Measurements from ENCODE around the gene ABO.
"Not testable (repeated sequence)": the region's sequence is repeated elsewhere in the genome, so short reads cannot be mapped to it uniquely, and the experiment has no call there.

ABO gene

DNA sequence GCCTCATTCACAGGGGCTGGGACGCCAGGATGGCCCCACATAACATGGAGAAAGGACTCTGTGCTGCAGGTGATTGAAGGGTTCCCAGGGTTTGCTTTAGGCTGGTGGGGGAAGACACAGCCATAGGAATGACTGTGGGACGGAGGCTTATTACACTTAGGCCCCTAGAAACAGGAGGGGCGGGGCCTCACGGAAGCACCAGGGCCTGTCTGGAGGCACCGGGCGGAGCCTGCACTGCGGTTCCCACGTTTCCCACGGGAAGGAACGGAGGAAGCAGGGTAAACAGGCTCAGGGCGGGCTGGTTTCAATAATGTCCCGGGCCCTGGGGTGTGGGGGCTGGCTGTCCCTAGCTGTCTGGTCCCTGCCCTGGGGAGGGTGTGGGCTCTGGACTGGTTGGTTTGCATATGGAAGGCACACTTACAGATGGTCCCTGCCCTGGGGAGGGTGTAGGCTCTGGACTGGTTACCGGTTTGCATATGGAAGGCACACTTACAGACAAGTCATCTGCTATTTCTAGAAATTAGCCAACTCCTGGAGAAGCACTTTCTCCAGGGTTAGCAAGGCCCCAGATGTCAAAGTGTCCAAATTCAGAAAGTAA, 51.7 kb downstream of the ABO start:
- not testable (repeated sequence) for DNase-seq

DNA sequence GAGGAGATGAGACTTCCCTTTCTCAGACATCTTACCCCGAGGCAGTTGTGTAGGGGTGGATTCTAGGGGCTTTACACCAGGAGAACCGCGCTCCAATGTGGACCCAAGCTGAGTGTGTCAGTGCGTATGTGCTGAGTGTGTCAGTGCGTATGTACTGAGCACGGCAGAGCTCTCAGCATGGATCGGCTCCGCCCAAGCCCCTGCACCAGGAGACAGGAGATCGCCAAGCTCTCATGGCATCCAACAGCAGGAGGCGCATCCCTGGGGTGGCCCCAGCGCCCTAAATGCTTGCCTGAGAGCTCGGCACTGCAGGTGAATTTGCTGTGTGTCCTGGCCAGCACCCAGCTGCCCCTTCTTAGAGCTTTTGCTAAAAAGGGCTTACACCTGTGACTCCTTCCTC, 53.0 kb downstream of the ABO start:
- not testable (repeated sequence) for DNase-seq

DNA sequence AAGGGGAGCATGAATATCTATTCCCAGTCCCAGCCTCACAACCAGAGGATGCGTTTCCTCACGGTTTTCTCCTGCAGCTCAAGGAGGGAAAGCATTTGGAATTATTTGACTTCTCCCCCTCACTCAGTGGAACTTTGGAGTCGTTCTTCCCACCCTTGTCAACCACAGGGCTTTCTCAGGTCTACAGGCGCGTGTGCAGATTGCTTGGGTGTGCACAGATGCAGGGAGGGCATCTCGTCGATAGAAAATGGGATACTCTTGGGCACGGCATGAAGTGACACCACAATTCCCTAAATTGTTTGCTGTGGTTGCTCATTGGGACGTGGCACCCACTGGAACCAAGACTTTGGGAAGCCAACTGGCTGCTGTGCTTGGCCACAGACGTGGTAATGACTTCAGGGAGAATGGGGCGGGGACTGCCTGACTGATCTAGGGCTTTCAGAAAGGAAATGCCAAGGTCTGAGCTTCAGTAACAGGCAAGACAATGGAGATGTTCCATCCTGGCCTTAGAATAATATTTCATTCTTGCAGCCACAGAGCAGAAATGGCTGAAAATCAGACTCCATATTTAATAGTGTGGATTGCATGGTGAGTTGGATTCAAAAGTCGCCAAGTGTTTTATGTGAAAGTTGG, 53.7 kb downstream of the ABO start:
- no peak for DNase-seq

DNA sequence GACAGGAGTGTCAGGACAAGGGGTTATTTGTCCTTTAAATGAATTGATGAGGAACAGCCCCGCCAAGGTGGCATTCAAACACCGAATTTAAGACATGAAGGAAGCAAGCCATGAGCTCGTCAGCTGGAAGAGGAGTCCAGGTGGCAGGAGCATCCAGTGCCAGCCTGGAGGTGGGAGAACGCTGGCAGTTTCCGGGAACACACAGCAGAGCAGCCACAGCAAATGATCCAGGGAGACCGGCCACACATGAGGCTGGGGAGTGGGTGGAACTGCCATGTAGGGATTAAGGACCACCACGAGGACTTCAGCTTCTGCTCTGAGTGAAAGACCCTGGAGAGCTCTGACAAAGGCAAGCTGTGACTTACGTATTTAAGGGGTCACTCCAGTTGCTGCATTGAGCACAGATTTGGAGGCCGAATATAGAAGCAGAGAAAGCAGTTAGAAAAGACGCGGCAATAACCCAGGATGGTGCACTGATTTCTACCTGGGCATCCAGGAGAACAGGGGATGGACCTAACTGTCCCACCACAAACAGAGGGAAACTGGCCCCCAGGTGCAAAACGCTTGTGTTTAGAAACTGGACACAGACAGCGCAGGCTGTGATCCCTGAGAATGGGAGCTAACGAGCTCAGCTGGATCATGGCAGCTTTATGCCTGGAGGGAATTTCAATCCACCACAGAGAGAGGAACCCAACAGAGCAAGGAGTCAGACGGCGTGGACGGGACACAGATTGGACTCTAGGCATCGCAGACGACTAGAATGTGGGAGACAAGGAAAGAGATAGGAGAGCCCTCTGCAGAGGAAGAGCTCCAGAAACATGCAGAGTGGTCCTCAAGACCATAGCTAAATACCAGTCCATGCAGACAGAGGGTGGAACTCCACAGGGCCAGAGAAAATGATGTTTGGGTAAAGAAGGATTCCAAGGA, 56.7 kb downstream of the ABO start:
- not testable (repeated sequence) for DNase-seq

DNA sequence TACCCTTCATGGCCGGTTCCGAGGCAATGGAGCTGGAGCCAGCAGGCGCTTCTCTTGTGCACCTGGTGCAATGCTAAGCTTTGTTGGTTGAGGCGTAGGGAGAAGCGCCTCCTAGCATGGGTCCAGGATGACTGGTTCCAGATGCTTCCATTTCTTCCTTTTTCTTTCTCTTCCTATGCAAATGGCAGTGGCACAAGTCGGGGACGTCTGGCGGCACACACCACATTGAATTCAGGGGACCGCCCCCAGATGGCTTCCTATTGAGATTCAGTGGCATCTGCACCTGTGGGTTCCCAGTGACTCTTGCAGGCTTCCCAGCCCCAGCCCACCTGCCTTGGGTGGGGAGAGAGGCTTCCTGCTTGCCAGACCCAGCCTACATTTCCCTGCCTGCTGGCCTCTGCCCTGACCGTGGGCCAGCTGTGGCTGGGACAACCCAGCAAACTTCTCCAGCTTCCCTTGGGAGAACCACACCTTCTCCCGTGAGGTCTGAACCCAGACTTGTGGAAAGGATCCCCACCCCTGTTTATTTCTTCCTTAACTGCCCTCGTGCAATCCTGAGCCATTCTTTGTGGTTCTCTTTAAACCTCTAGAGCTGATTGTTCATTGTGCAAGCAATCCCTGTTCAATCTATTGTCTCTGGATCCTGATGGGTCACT, 57.5 kb downstream of the ABO start:
- DNase-seq: not testable (repeated sequence)

DNA sequence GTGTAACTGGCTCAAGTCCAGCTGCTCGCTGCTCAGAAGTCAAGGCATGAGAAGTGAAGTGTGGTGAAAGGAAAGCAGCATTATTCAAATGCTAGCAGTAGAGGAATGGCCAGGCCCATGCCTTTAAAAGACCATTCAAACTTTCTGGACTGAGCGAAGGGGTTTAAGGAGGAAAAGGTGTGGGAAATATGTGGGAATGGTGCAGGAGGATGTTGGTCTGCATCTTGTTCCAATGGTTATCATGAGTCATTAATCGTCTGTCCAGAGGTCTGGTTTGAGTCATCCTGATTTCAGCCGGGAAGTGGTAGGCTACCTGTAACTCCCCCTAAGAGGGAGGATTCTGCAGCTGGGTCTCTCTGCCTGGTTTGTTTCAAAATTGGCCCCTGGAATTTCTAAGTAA, 60.7 kb downstream of the ABO start:
- DNase-seq: not testable (repeated sequence)

DNA sequence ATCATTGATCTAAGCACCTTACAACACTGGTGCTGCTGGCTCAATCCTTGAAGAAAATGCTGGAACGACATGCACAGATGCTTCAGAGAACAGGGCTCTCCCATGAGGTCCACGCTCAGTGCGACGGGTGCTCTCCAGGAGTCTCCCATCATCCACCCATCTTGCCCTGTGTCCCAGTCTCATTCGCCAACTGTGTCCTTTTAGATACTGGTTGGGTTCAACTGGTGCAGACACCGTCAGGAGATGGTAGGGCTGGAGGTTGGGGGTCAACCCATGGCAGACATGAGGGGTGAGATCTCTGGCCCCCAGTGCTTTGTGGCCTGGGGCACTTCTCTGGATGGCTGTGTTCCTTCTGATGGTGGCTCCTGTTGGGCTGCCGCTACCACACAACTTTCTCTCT, 64.4 kb downstream of the ABO start:
- no peak for DNase-seq

DNA sequence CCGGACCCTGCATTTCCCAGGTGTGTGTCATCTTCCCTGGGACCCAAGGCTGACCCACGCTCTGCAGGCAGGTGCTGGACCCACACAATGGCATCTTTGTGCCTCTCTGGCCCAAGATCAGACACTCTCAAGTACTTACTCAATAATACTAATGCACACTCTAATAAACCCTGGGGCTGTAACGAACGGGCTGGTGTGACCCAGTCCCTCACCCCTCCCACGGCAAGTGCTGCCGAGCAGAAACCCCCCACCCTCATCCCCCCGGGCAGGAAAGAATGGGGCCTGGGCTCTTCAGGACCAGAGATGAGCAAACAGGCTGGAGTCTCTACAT, 64.8 kb downstream of the ABO start:
- no peak for DNase-seq

DNA sequence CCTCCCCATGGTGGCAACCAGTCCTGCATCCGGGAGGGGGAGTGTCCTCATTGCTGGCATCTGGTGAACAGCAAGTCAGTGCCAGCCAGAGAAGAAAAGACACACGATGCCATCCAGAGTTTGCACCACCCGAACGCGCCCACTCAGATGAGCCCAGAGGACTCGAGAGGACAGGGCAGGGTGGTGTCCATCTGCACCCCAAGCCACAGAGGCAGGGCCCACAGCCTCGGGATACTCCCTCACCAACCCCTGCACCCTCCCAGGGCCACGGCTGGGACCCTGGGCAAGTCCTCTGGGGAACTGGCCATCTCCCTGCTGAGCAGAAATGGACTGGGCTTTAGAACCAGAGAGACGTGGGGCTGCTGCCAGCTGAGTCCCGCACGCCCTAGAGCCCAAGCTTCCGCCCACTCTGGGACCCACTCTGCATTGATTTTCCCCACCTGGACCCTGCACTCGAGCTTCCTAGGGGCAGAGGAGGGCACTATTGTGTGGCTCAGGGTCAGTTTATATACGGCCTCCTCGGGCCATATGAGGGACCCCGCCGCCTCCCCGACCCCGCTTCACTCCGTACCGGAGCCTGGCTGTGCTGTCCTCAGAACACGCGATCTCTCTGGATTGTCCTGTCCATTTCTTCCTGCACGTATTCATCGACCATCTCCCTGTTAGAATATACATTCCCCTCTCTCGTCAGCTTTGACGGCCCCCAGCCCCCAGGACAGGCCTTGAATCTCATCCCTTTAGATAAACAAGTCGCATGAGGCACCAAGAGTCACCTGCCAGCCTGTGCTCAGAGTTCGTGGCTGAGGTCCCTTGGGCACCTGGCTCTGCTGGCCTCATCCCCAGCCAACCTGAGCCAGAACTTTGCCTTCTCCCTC, 65.4 kb downstream of the ABO start:
- DNase-seq: not testable (repeated sequence)

DNA sequence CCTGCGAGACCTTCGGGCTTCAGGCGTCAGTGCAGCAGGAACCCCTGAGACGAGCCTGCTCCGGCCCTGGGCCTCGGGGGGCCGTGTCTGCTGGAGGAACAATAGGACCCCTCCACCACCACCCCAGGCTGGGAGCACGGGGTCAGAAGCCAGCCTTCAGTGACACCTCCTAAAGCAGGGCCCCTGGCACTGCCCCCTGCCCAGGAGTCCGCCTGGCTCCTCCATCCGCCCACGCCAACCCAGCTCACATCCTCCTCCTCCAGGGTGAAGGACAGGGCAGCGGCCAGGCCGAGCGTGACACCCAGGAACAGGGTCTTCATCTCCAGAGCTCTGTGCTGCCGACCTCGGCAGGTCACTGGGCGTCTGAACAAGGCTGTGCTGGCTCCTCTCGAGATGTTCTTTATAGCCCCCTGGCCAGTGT, 66.1 kb downstream of the ABO start, which contains the start of gene OBP2B:
TSS of gene OBP2B (minus strand) at position 371 of the 421 bp plus-strand sequence. CDS start at position 320, 51 bp downstream.
- DNase-seq: not testable (repeated sequence)

DNA sequence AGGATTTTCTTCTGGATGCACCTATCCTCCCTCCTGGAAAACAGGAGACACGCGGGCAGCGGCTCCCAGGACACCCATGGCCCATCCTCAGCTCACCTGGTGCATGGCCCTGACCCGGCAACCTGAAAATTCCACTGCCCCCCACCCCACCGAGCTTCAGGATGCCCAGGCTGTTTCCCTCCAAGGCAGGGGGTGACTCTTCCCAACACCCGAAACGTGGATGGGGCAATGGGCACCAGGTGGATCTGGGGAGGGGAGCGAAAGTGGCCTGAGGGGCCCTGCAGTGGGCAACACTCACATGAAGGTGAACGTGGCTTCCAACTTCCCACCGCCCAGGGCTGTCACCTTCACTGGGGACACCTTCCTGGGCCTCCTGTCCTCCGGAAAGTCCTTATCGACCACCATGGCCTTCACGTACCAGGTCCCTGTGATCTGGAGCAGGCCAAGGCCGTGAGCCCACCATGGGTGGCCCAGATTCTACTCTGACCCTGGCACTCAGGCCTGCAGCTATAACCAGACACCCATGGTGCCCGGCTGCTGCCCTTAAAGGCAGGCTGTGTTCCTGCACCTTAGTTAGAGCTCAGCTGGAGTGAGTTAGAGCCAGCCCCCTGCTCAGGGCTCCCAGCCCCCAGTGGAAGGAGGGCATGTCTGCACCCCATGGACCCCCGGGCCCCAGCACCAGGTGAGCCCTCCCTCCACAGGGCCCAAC, 66.7 kb downstream of the ABO start:
- not testable (repeated sequence) for DNase-seq

DNA sequence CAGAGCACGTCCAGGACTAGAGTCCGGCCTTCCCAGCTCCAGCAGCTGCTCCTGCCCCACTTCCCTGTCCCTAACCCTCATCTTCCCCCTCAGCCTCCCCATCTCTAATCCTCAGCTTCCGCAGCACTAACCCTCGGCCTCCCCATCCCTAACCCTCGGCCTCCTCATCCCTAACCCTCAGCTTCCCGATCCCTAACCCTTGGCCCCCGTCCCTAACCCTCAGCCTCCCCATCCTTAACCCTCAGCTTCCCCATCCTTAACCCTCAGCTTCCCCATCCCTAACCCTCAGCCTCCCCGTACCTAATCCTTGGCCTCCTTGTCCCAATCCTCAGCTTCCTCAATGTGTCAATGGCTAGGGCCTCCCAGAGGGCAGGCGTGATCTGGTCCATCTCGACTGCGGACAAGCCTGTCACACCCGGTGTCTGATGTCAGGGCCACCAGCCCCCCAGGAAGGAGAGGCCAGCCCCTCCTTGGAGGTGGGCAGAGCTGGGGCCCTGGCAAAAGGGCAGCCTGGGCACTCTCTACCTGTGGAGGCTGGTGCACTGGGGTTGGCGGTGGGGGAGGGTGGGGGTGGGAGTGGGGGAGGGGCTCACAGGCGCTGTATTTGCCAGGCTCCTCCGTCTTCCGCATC, 67.3 kb downstream of the ABO start:
- DNase-seq: no peak

DNA sequence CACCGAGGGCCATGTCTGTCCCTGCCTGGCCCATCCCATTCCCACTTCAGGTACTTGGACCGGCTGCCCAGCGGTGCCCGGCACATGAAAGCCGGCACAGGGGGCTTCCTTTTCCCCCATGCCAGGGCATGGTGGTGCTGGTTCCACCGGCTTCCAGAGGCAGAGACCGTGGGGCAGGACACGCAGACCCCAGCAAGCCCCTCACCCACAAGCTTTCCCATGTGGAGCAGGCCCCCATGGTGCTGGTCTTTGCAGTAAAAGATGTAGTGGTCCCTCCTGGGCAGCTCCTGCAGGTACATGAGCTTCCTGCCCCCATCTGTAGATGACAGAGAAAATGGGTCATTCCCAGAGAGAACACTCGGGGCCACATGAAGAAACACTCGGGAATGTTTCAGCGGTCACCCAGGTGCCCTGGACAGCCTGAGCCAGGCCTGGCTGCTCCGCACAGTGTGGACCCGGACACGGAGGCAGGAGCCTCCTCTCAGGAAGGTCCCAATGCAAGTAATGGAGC, 67.9 kb downstream of the ABO start:
- DNase-seq: no peak

DNA sequence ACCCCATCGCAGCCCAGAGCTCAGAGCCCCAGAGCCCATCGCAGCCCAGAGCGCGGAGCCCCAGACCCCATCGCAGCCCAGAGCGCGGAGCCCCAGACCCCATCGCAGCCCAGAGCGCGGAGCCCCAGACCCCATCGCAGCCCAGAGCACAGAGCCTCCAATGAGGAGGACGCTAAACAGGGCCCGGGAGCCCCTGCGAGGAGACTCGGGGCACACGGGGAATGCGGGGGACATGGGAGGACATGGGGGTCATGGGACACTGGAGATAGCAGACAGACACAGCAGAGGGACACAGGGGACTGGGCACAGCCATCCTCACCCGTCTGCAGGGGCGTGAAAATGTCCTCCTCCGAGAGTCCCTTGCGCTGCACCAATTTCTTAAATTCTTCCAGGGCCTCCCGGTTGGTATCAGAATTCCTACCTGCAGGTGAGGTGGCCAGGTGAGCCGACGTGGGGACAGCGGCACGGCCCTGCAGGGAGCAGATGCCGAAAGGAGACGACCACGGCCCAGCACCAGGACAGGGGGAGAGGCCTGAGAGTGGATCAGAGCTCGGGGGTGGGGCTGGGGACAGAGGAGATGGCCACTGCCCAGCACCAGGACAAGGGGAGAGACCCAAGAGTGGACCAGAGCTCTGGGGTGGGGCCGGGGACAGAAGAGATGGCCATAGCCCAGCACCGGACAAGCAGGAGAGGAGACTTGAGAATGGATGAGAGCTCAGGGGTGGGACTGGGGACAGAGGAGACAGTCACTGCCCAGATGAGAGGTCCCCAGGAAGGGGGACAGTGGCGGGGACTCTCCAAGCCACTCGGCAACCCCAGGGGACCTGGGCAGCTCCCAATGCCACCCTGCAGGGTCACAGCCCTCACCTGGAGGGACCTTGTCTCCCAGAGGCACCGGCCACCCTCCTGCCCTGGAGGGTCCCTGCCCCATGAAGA, 68.7 kb downstream of the ABO start:
- DNase-seq: no peak

DNA sequence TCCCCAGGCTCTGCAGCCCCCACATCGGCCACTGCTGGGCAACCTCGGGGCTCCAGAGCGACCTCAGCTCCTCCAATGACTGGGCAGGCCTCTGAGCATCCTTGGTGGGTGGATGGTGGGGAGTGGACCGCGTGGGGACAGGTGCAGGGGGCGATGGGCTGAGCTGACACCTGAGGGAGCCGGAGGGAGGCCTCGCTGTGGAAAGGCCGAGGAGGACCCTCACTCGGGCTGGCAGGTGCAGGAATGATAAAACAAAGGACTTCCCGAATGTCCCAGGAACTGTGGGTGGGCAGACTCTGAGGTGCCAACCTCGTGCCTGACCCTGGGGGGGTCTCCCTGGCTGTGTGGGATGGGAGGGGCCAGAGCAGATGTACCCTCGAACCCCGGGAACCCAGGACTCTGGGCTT, 69.5 kb downstream of the ABO start:
- DNase-seq: not testable (repeated sequence)
